ENCODE measurements around the gene CELF5.

The CELF5 gene

GRCh38 chr19:3224346-3225168, at the start of gene CELF5:
Gene CELF5 (plus strand): TSS chr19:3224661. CDS start chr19:3224740, 79 bp downstream.
- DNase-seq (ENCODE audit: low spot score): peak; percentile 34

DNA sequence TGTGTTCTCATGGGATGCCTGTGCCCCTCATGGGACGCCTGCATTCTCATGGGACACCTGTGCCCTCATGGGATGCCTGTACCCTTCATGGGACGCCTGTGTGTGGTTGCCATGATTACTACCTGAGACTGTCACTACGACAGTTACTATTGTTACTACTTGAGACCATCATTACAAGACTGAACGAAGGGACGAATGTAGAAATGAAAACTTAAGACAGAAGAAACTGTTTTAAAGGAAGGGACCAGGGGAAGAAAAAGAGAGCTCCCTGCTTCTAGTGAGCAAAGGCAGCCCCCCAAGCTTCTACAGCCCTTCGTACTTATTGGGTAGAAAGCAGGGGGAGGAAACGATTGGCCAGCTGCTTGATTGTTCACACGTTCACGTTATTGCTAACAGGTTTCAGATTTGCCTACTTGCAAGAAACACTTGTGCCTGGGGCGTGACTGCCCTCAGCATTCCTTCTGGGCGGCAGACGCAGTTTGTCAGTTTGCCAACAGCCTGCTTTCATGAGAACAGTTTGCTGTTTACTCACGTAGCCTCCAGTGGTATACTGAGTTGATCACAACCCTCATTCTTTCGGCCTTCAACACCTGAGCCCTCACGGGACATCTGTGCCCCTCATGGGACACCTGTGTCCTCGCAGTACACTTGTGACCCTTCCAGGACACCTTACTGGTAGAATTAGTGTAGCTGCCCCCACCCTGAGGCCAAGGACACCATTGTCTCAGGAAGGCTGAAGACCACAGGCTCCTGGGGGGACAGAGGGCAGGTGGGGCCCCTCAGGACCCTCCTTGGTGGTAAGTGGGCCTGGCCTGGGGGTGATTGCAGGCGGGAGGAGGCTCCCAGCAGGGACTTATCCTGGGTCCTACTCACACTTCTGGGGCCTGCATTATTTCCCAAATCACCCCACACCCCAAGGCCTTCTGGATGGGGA, 48.4 kb upstream of the CELF5 start:
- no peak for DNase-seq (ENCODE audit: low spot score)

DNA sequence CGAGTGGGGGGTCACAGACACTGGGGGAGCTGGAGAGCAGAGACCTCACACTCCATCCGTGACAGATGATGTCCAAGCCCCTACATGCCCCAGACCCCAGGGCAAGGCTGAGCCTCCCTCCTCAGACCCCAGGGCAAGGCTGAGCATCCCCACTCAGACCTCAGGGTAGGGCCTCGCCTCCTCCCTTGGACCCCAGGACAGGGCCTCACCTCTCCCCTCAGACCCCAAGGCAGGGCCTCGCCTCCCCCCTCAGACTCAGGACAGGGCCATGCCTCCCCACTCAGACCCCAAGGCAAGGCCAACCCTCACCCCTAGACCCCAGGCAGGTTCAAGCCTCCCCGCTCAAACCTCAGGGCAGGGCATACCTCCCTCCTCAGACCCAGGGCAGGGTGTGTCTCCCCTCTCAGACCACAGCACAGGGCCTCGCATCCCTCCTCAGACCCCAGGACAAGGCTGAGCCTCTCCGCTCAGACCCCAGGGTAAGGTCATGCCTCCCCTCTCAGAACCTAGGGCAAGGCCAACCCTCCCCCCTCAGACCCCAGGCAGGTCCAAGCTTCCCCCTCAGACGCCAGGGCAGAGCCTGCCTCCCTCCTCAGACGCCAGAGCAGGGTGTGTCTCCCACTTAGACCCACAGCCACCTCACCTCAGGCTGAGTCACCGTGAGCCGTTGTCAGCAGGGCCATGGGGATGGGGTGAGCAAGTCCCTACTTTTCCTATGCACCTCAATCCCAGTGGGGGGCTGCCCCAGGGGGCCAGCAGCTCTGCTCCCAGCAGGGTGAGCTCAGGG, 47.6 kb upstream of the CELF5 start:
- DNase-seq (ENCODE audit: low spot score): peak; percentile 47

DNA sequence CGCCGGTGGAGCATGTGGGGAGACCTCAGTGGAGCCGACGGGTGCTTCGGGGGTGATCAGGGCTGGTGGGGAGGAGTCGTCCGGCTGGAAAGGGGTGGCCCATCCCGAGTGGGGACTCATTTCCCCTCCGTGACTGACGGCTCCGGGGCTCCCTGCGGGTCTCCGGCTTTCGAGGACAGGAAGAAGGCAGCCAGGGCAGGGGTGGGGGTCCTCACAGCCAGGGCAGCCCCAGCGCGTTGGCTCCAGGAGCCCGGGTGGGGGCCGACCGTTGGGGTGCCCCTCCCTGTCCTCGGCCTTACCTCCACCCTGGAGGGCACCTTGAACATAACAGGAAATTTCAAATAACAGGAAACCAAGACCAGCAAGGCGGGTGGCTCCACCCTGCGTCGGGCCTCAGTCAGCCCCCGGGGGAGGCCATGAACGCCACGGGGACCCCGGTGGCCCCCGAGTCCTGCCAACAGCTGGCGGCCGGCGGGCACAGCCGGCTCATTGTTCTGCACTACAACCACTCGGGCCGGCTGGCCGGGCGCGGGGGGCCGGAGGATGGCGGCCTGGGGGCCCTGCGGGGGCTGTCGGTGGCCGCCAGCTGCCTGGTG, 46.0 kb upstream of the CELF5 start, which contains the start of gene S1PR4:
TSS of gene S1PR4 (plus strand) at position 393 of the 596 bp plus-strand sequence. CDS start at position 417, 24 bp downstream.
- no peak for DNase-seq (ENCODE audit: low spot score)

DNA sequence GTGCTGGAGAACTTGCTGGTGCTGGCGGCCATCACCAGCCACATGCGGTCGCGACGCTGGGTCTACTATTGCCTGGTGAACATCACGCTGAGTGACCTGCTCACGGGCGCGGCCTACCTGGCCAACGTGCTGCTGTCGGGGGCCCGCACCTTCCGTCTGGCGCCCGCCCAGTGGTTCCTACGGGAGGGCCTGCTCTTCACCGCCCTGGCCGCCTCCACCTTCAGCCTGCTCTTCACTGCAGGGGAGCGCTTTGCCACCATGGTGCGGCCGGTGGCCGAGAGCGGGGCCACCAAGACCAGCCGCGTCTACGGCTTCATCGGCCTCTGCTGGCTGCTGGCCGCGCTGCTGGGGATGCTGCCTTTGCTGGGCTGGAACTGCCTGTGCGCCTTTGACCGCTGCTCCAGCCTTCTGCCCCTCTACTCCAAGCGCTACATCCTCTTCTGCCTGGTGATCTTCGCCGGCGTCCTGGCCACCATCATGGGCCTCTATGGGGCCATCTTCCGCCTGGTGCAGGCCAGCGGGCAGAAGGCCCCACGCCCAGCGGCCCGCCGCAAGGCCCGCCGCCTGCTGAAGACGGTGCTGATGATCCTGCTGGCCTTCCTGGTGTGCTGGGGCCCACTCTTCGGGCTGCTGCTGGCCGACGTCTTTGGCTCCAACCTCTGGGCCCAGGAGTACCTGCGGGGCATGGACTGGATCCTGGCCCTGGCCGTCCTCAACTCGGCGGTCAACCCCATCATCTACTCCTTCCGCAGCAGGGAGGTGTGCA, 45.3 kb upstream of the CELF5 start:
- DNase-seq (ENCODE audit: low spot score): no peak

GRCh38 chr19:3179739-3180293, 44.6 kb upstream of the CELF5 start:
- no peak for DNase-seq (ENCODE audit: low spot score)

- DNase-seq (ENCODE audit: low spot score): no peak
Measured at GRCh38 chr19:3183721-3184641, 40.5 kb upstream of the CELF5 start.

GRCh38 chr19:3184847-3185460, 39.5 kb upstream of the CELF5 start:
- peak; percentile 79 for DNase-seq (ENCODE audit: low spot score)

- DNase-seq (ENCODE audit: low spot score): peak; percentile 94
Measured at GRCh38 chr19:3185461-3186159, 38.9 kb upstream of the CELF5 start, which contains the start of gene NCLN. Gene NCLN (plus strand): TSS chr19:3185930. CDS start chr19:3186031, 101 bp downstream.

GRCh38 chr19:3186160-3186688, 38.2 kb upstream of the CELF5 start:
- DNase-seq (ENCODE audit: low spot score): no peak

DNA sequence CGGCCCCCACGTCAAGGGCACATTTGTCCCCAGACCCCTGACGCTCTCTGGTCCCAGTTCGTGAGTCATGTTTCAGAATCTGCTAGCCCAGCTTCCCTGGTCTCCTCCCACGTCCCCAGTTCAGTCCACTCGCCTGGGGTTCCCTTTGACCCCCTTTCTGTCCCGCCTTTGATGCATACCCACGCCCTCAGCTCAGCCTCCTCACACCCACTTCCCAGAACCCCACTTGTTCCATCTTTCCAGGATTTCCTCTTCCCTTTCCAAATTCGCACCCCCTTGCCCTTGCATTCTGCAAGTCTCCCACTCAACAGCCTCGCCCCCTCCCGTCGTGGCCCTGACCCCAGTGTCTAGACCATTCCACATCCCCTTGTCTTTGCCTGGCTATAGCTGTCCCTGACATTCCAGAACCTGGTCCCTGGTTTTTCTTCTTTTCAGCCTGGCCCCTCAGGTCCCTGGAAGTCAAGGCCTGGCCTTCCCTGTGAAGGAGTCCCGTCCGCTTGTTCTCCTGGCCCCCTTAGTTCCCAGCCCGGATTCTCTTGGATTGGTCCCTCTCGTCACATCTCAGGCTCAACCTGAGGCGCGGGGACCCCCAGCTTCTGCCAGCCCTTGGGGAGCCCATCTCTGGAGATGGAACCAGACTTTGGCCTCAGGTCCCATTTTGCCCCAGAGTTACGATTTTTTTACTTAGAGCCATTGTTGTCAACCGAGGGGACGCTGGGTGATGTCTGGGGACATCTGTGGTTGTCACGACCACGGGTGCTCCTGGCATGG, 37.4 kb upstream of the CELF5 start:
- DNase-seq (ENCODE audit: low spot score): peak; percentile 46

DNA sequence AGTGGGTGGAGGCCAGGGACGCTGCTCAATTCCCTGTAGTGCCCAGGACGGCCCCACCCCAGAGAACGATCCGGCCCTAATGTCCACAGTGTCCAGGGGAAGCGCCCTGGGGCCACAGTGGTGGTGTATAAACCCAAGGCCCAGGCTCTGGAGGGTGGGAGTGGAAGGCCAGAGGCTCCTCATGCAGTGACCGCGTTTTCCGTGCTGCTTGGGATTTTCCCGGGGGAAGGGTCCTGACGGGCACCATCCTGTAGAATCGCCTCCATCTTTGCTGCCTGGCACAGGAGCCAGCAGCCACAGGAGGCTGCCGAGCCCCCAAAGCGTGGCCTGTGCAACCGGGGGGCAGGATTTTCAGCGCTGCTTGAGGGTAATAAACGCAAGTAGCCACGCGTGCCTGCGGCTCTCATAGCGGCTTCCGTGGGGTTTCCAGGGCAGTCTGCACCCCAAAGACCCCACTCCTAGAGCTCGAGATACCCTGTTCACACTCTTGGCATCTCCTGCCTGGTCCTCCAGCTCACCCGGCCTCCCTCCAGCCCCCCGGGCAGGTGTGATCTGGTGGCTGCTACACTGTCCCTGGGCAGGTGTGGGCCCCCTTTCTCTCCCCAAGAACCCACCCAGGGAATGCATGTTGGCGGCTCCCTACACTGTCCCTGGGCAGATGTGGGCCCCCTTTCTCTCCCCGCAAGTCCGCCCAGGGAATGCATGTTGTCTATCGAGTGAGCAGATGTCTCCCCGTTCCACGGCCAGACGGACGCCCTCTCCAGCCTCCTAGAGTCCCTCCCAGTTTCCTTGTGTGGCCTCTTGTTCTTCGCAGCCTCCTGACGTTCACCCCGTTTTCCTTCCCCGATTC, 36.6 kb upstream of the CELF5 start:
- DNase-seq (ENCODE audit: low spot score): no peak

DNA sequence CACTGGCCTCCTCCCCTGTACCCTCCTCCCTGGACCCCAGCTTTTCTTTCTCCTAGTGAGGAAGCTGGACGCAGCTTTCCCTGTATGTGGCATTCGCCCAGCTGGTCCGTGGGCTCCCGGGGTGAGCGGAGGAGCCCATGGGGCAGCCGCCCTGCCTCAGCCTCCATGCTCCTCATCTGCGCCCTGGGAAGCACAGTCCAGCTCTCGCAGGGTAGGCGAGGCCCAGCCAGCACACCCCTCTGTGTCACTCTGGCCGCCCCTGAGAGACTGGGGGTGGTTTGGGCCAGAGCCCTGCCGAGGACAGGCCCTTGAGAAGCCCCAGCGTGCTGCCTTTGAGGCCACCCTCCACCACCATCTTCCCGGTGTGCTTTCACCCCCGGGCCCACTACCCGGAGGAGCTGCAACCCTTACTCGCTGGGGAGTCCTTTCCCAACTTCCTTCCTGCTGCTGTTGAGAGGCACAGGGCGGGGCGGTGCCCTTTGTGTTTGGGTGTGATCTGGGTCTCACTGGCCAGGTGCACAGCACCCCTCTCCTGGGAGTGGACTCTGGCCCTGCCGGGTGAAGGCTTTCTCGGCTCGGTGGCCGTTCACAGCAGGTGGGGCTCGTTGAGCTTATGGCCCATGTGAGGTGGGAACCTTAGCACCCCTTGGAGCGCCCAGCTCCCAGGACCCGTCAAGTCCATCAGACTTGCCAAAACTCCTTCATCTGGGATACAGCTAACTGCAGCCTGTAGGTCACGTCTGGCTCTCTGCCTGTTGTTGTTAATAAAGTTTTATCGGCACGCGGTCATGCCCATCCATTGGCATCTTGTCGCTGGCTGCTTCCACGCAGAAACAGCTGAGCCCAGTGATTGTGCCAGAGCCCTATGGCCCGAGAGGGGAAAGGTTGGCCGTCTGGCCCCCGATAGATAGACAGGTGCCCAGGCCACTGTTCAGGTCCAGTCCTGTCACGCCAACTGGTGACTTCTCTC, 35.5 kb upstream of the CELF5 start:
- no peak for DNase-seq (ENCODE audit: low spot score)

- DNase-seq (ENCODE audit: low spot score): no peak
Measured at GRCh38 chr19:3189702-3190469, 34.6 kb upstream of the CELF5 start.
